Neural cell (in vitro differentiated cells): ENCODE measurements around the gene TRMT2A. TPM values are rescaled to one million over a fixed set of nuclear protein-coding genes. Genes with fewer than 3 reads are reported as not detected.

Experiments used
- H2AFZ ChIP-seq: fragments of 200-600, 300-800 bp; sonication (generic), shearing (Covaris generic); 2 replicates; pipeline ENCODE4 v1.6.0; 2014; ENCODE audit warnings: low read depth, mild to moderate bottlenecking, antibody characterized with exemption, low read length, moderate library complexity
- H3F3A ChIP-seq: fragments of 200-600 bp; shearing (Covaris generic); 2 replicates; pipeline ENCODE4 v1.6.1; 2016; ENCODE audit warnings: mild to moderate bottlenecking, moderate library complexity, mixed read lengths, antibody characterized with exemption, low read length; ENCODE audit not compliant: insufficient read depth, poor library complexity, severe bottlenecking
- H3K27ac ChIP-seq: fragments of 200-600, 300-800 bp; sonication (generic), shearing (Covaris generic); 2 replicates; pipeline ENCODE4 v1.5.1; 2014; ENCODE audit warnings: mild to moderate bottlenecking, low read length, moderate library complexity
- H3K27me3 ChIP-seq: fragments of 300-800, 200-600 bp; sonication (generic), shearing (Covaris generic); 2 replicates; pipeline ENCODE4 v1.6.0; 2014; ENCODE audit warnings: mild to moderate bottlenecking, low read depth, low read length, moderate library complexity; ENCODE audit not compliant: insufficient read depth
- H3K36me3 ChIP-seq: fragments of 300-800, 200-600 bp; sonication (generic), shearing (Covaris generic); 2 replicates; pipeline ENCODE4 v1.5.1; 2014; ENCODE audit warnings: mild to moderate bottlenecking, antibody characterized with exemption, low read length, moderate library complexity; ENCODE audit not compliant: insufficient read depth
- H3K4me2 ChIP-seq: fragments of 300-800, 200-600 bp; sonication (generic), shearing (Covaris generic); 2 replicates; pipeline ENCODE4 v1.6.0; 2014; ENCODE audit warnings: mild to moderate bottlenecking, low read length
- H3K4me3 ChIP-seq: fragments of 300-800, 200-600 bp; sonication (generic), shearing (Covaris generic); 2 replicates; pipeline ENCODE4 v1.5.1; 2014; ENCODE audit warnings: mild to moderate bottlenecking, low read length, moderate library complexity
- H3K79me2 ChIP-seq: fragments of 200-600 bp; shearing (Covaris generic); replicated peaks from 2 replicates; pipeline ENCODE4 v1.6.0; 2014; ENCODE audit warnings: mild to moderate bottlenecking, low read length, moderate library complexity; ENCODE audit not compliant: insufficient read depth
- H3K9ac ChIP-seq: fragments of 300-800, 200-600 bp; sonication (generic), shearing (Covaris generic); 2 replicates; pipeline ENCODE4 v1.6.1; 2016; ENCODE audit warnings: mild to moderate bottlenecking, low read length, mixed read lengths
- H3K9me2 ChIP-seq: fragments of 200-600 bp; shearing (Covaris generic); 2 replicates; pipeline ENCODE4 v1.6.1; 2016; ENCODE audit warnings: mild to moderate bottlenecking, low read length, mixed read lengths; ENCODE audit not compliant: insufficient read depth
- H3K9me3 ChIP-seq: fragments of 200-600, 300-800 bp; sonication (generic), shearing (Covaris generic); 2 replicates; pipeline ENCODE4 v1.6.1; 2016; ENCODE audit warnings: mild to moderate bottlenecking, mixed run types, low read length, moderate library complexity, mixed read lengths
- H4K20me1 ChIP-seq: fragments of 200-600 bp; shearing (Covaris generic); 2 replicates; pipeline ENCODE4 v1.6.1; 2016; ENCODE audit warnings: mild to moderate bottlenecking, mixed run types; ENCODE audit not compliant: insufficient read depth
- EP300 ChIP-seq: fragments of 450-650 bp; conservative IDR thresholded peaks from 2 replicates; pipeline ENCODE4 v1.6.1; 2014; ENCODE audit warnings: antibody characterized with exemption, mild to moderate bottlenecking, moderate library complexity; ENCODE audit not compliant: poor library complexity, severe bottlenecking
- EZH2 ChIP-seq: fragments of 200-600, 300-800 bp; shearing (Covaris generic), sonication (generic); IDR thresholded peaks from 2 replicates; pipeline ENCODE4 v1.6.1; 2014; ENCODE audit warnings: antibody characterized with exemption, low read length, borderline replicate concordance, mild to moderate bottlenecking; ENCODE audit not compliant: insufficient read depth, poor library complexity, severe bottlenecking
- MXI1 ChIP-seq: fragments of 450-650 bp; conservative IDR thresholded peaks from 2 replicates; pipeline ENCODE4 v1.6.1; 2014; ENCODE audit warnings: antibody characterized with exemption, mild to moderate bottlenecking; ENCODE audit not compliant: poor library complexity, severe bottlenecking
- POLR2AphosphoS5 ChIP-seq: IDR thresholded peaks from 2 replicates; pipeline ENCODE4 v1.6.1; 2012
- RAD21 ChIP-seq: fragments of 450-650 bp; conservative IDR thresholded peaks from 2 replicates; pipeline ENCODE4 v1.6.1; 2014; ENCODE audit warnings: antibody characterized with exemption, mild to moderate bottlenecking, moderate library complexity
- SMC3 ChIP-seq: fragments of 450-650 bp; conservative IDR thresholded peaks from 2 replicates; pipeline ENCODE4 v1.6.1; 2014; ENCODE audit warnings: antibody characterized with exemption, mild to moderate bottlenecking, moderate library complexity; ENCODE audit not compliant: poor library complexity
- TAF1 ChIP-seq: IDR thresholded peaks from 2 replicates; pipeline ENCODE4 v1.6.1; 2012; ENCODE audit warnings: low read depth
- polyA plus RNA-seq: library from polyadenylated mRNA; depleted of rRNA; stranded (reverse); fragments of >200 nt; gene quantifications from 2 replicates; pipeline ENCODE4 v1.2.3, GENCODE V29; 2014
- TF ChIP-seq, protein P1 (sequence below): IDR thresholded peaks from 2 replicates; pipeline ENCODE4 v1.6.1; 2012; ENCODE audit warnings: borderline replicate concordance
- TF ChIP-seq, protein P2 (sequence below): fragments of 450-650 bp; IDR thresholded peaks from 2 replicates; pipeline ENCODE4 v1.5.1; 2014; ENCODE audit warnings: antibody characterized with exemption, mild to moderate bottlenecking, moderate library complexity; ENCODE audit not compliant: poor library complexity, severe bottlenecking

TRMT2A gene
- polyA plus RNA-seq, 1 donor from 2014 or later: 96.7 TPM

DNA sequence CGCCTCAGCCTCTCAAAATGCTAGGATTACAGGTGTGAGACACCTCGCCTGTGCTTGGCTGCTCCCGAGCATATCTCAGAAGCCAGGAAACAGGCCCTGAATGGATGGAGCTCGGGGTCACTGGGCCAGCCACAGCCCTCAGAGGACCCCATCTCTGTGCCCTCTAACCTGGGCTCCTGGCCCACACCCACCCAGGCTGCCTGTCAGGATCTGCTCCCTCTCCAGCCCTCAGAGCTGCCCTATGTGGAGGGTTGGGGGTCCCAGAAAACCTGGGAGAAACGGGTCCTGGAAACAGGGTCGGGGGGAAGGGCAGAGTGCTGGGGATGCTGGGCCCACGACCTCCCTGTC, 39.0 kb upstream of the TRMT2A start:
- Histone ChIP-seq H3K9me3 (no peaks in the 10 kb centered on the region), H3K27me3 (no peaks in the 10 kb centered on the region), H3K9me2 (no peaks in the 10 kb centered on the region), H4K20me1 (no peaks in the 10 kb centered on the region), H3K27ac (no peak overlapping the region), H3K4me2 (no peak overlapping the region), H3K9ac (no peak overlapping the region), H3F3A (no peaks in the 10 kb centered on the region), H3K79me2 (no peaks in the 10 kb centered on the region), H2AFZ (no peak overlapping the region), H3K36me3 (no peaks in the 10 kb centered on the region), H3K4me3 (no peak overlapping the region)
- TF ChIP-seq MXI1 (no peak), TAF1 (no peak), POLR2AphosphoS5 (no peak), RAD21 (no peak), EP300 (no peak), EZH2 (no peak), SMC3 (no peak)
- TF ChIP-seq, protein P1, sequence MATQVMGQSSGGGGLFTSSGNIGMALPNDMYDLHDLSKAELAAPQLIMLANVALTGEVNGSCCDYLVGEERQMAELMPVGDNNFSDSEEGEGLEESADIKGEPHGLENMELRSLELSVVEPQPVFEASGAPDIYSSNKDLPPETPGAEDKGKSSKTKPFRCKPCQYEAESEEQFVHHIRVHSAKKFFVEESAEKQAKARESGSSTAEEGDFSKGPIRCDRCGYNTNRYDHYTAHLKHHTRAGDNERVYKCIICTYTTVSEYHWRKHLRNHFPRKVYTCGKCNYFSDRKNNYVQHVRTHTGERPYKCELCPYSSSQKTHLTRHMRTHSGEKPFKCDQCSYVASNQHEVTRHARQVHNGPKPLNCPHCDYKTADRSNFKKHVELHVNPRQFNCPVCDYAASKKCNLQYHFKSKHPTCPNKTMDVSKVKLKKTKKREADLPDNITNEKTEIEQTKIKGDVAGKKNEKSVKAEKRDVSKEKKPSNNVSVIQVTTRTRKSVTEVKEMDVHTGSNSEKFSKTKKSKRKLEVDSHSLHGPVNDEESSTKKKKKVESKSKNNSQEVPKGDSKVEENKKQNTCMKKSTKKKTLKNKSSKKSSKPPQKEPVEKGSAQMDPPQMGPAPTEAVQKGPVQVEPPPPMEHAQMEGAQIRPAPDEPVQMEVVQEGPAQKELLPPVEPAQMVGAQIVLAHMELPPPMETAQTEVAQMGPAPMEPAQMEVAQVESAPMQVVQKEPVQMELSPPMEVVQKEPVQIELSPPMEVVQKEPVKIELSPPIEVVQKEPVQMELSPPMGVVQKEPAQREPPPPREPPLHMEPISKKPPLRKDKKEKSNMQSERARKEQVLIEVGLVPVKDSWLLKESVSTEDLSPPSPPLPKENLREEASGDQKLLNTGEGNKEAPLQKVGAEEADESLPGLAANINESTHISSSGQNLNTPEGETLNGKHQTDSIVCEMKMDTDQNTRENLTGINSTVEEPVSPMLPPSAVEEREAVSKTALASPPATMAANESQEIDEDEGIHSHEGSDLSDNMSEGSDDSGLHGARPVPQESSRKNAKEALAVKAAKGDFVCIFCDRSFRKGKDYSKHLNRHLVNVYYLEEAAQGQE: no peak
- TF ChIP-seq, protein P2, sequence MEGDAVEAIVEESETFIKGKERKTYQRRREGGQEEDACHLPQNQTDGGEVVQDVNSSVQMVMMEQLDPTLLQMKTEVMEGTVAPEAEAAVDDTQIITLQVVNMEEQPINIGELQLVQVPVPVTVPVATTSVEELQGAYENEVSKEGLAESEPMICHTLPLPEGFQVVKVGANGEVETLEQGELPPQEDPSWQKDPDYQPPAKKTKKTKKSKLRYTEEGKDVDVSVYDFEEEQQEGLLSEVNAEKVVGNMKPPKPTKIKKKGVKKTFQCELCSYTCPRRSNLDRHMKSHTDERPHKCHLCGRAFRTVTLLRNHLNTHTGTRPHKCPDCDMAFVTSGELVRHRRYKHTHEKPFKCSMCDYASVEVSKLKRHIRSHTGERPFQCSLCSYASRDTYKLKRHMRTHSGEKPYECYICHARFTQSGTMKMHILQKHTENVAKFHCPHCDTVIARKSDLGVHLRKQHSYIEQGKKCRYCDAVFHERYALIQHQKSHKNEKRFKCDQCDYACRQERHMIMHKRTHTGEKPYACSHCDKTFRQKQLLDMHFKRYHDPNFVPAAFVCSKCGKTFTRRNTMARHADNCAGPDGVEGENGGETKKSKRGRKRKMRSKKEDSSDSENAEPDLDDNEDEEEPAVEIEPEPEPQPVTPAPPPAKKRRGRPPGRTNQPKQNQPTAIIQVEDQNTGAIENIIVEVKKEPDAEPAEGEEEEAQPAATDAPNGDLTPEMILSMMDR: no peak

DNA sequence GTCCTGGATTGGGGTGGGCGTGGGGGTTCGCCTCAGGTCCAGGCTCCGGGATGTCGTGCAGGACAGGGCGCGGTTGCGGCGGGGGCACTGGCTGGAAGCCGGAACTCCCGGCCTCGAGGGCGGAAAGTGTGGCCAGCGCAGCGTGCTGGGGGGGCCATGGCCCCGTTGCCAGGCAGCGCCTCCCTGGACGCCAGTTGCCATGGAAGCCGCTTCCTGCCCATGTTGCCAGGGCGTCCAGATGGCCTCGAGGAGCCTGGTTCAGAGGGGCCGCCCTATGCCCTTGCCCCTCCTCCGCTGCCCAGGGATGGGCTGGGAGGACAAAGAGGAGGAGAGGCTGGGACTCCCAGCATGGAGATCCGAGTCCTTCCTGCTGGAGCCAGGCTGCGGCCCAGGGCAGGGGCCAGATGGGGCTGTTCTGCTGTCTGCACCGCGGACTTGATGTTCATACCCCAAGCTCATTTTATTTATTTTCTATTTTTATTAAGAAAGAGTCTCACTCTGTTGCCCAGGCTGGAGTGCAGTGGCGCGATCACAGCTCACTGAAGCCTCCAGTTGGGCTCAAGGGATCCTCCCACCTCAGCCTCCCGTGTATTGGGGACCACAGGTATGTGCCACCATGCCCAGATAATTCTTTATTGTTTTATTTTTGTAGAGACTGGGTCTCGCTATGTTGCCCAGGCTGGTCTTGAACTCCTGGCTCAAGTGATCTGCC, 38.5 kb upstream of the TRMT2A start:
- Histone ChIP-seq H3K79me2 (no peaks in the 10 kb centered on the region), H2AFZ (no peak overlapping the region), H3F3A (no peaks in the 10 kb centered on the region), H3K36me3 (no peaks in the 10 kb centered on the region), H3K9me2 (no peaks in the 10 kb centered on the region), H4K20me1 (no peaks in the 10 kb centered on the region), H3K4me2 (no peak overlapping the region), H3K9ac (no peak overlapping the region), H3K9me3 (no peaks in the 10 kb centered on the region), H3K27me3 (no peaks in the 10 kb centered on the region), H3K4me3 (no peak overlapping the region), H3K27ac (no peak overlapping the region)
- TF ChIP-seq TAF1: no peak
- TF ChIP-seq RAD21: no peak
- TF ChIP-seq MXI1: no peak
- TF ChIP-seq EZH2: no peak
- TF ChIP-seq, protein P1: no peak
- TF ChIP-seq, protein P2: no peak
- no peak for TF ChIP-seq POLR2AphosphoS5
- TF ChIP-seq EP300: no peak
- TF ChIP-seq SMC3: no peak
